Epithelial cell of esophagus (primary cell): ENCODE measurements around the gene CCNL1.

ENCODE experiments used
- DNase-seq: peaks from one replicate; pipeline ENCODE4 v3.0.0; 2010; ENCODE audit warnings: low read depth
- H3K4me3 ChIP-seq: 2 replicates; pipeline ENCODE4 v1.5.1; 2011; ENCODE audit warnings: mild to moderate bottlenecking, low read length, control low read depth
- CTCF ChIP-seq: IDR thresholded peaks from 2 replicates; pipeline ENCODE4 v1.5.1; 2011; ENCODE audit warnings: low read depth, mild to moderate bottlenecking, low read length, control low read depth, inconsistent platforms; ENCODE audit not compliant: insufficient read depth; ENCODE audit errors: missing control alignments

CCNL1 gene

GRCh38 chr3:157109267-157110141, 50.4 kb downstream of the CCNL1 start:
- no peak for DNase-seq
- H3K4me3 ChIP-seq, result no peak overlapping the region
- TF ChIP-seq CTCF, result no peak

- DNase-seq, result no peak
- no peak for TF ChIP-seq CTCF
- no peak overlapping the region for H3K4me3 ChIP-seq
Measured at GRCh38 chr3:157107644-157108133, 52.3 kb downstream of the CCNL1 start.

- TF ChIP-seq CTCF, result no peak
- no peak overlapping the region for H3K4me3 ChIP-seq
- no peak for DNase-seq
Measured at GRCh38 chr3:157107037-157107436, 52.9 kb downstream of the CCNL1 start.

- DNase-seq, result no peak
- no peak for TF ChIP-seq CTCF
- H3K4me3 ChIP-seq, result no peak overlapping the region
Measured at GRCh38 chr3:157104928-157105652, 54.9 kb downstream of the CCNL1 start.

GRCh38 chr3:157104521-157104920, 55.4 kb downstream of the CCNL1 start:
- TF ChIP-seq CTCF, result no peak
- DNase-seq, result peak; percentile 69
- no peak overlapping the region for H3K4me3 ChIP-seq

- no peak for TF ChIP-seq CTCF
- no peak overlapping the region for H3K4me3 ChIP-seq
- no peak for DNase-seq
Measured at GRCh38 chr3:157103860-157104259, 56.1 kb downstream of the CCNL1 start.
